Measurements from ENCODE around the gene KMT5B.

Gene KMT5B

DNA sequence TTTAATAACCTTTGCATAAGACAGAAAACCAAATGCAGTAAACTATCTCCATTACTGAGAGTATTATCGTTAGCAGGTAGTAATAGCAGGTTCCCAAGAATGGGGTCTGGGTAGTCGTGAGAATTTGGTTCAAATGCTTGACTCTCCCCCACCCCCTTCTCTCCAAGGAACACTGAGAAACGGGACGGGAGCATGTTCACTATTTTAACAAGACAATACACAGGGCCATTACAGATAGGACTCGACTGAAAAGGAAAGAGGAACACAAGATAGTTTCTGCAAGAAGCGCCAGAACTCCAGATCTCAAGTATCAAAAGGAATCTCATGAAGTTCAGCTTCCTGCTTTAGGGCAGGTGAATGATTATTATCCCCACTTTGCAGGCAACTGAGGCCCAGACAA is 27.0 kb downstream of the KMT5B start:
- H3K4me3 ChIP-seq (ENCODE audit: low read depth, low read length) = no peak overlapping the region
- TF ChIP-seq, protein P1, sequence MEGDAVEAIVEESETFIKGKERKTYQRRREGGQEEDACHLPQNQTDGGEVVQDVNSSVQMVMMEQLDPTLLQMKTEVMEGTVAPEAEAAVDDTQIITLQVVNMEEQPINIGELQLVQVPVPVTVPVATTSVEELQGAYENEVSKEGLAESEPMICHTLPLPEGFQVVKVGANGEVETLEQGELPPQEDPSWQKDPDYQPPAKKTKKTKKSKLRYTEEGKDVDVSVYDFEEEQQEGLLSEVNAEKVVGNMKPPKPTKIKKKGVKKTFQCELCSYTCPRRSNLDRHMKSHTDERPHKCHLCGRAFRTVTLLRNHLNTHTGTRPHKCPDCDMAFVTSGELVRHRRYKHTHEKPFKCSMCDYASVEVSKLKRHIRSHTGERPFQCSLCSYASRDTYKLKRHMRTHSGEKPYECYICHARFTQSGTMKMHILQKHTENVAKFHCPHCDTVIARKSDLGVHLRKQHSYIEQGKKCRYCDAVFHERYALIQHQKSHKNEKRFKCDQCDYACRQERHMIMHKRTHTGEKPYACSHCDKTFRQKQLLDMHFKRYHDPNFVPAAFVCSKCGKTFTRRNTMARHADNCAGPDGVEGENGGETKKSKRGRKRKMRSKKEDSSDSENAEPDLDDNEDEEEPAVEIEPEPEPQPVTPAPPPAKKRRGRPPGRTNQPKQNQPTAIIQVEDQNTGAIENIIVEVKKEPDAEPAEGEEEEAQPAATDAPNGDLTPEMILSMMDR (IDR thresholded peaks at IDR 0.05; ENCODE audit: insufficient read depth, low read depth, low read length, missing control alignments) = no peak
- DNase-seq (ENCODE audit: low read depth) = no peak

DNA sequence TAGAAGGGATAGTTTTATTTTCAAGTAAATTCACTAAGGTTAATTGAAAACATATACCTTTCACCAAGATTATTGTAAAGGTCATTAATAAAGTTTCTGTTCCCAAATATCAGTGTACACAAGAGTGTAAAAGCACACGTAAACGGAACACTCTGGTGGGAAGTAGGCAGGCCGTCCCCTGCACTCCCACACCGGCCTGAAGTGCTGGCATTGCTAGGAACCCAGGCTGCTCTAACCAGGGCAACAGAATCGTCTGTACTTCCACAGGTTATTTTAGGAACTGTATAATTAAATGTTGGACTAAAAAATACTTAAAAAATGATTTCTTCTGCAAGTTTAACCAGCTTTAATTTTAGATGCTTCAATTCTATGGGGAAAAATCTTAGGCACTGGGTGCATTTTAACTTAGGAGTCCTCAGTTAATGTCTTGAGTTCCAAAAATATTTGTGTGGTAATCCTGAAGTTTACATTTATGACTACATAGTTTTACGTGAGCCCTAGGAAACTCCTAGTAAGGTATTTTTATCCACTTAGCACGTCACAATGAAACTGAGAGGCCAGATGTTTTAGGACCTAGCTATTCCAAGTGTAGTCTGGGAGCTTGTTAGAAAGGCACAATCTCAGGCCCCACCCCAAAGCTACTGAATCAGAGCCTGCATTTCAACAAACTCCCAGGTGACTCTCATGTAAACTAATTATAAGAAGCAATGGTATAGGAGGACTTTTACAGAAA is 31.2 kb downstream of the KMT5B start:
- H3K4me3 ChIP-seq (ENCODE audit: low read depth, low read length) = no peak overlapping the region
- DNase-seq (ENCODE audit: low read depth) = peak; percentile 40
- TF ChIP-seq, protein P1 (IDR thresholded peaks at IDR 0.05; ENCODE audit: insufficient read depth, low read depth, low read length, missing control alignments) = no peak

DNA sequence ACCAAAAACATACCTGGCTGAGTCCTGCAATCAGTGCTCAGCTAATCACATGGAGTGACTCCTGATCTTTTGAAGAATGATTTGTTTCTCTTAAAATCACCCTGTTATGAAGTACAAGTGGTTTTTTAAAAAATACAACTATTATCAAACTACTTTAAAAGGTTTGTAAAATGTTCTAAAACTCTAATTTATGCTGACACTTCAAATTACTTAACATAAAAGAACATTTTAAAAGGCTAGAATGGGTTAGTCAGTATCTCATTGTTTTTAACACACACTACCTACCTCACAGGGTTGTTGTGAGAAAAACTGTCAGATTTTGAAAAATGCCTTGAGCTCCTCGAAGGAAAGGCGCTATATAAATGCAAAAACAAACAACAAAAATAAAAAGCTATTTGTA is 33.2 kb downstream of the KMT5B start:
- H3K4me3 ChIP-seq (ENCODE audit: low read depth, low read length) = no peak overlapping the region
- no peak for DNase-seq (ENCODE audit: low read depth)
- TF ChIP-seq, protein P1 (IDR thresholded peaks at IDR 0.05; ENCODE audit: insufficient read depth, low read depth, low read length, missing control alignments) = no peak

DNA sequence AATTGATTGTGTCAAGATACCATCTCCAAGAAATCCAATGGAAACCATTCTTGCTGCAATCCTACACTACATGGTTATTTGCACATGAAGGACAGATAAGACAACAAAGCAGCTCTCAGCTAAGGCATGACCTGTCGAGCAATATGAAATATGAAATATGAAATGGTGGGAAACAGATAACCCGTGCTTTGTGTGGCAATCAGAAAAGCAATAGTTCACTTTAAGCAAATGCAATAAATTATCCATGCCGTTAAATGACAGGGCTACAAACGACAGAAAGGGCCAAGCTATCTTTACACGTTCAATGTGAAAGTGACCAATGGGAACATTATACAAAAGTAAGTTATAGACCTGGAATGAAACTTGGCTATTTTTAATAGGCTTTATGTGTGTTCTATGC is 35.2 kb downstream of the KMT5B start:
- no peak overlapping the region for H3K4me3 ChIP-seq (ENCODE audit: low read depth, low read length)
- TF ChIP-seq, protein P1 (IDR thresholded peaks at IDR 0.05; ENCODE audit: insufficient read depth, low read depth, low read length, missing control alignments) = no peak
- DNase-seq (ENCODE audit: low read depth) = no peak

- no peak overlapping the region for H3K4me3 ChIP-seq (ENCODE audit: low read depth, low read length)
- DNase-seq (ENCODE audit: low read depth) = no peak
- TF ChIP-seq, protein P1 (IDR thresholded peaks at IDR 0.05; ENCODE audit: insufficient read depth, low read depth, low read length, missing control alignments) = no peak
These were observed 39.2 kb downstream of the KMT5B start for GRCh38 chr11:68173926-68174325.

- no peak for DNase-seq (ENCODE audit: low read depth)
- H3K4me3 ChIP-seq (ENCODE audit: low read depth, low read length) = no peak overlapping the region
- TF ChIP-seq, protein P1 (IDR thresholded peaks at IDR 0.05; ENCODE audit: insufficient read depth, low read depth, low read length, missing control alignments) = no peak
These were observed 43.7 kb downstream of the KMT5B start for GRCh38 chr11:68169442-68169841.

GRCh38 chr11:68168694-68169093 is 44.4 kb downstream of the KMT5B start:
- no peak for DNase-seq (ENCODE audit: low read depth)
- no peak overlapping the region for H3K4me3 ChIP-seq (ENCODE audit: low read depth, low read length)
- TF ChIP-seq, protein P1 (IDR thresholded peaks at IDR 0.05; ENCODE audit: insufficient read depth, low read depth, low read length, missing control alignments) = no peak

Measured in GM12865 (cell line).